Transverse colon (tissue), 4 donors: ENCODE data around the gene MMP11. TPM values are rescaled to one million over a fixed set of nuclear protein-coding genes. Genes with fewer than 3 reads are reported as not detected.

Source experiments
- DNase-seq: peaks from one replicate; pipeline ENCODE4 v3.0.0-alpha.2; 2019
- H3K27ac ChIP-seq, 4 donors: fragments of 200-600 bp; sonication (generic); 2 replicates each; pipeline ENCODE4 v1.5.1; 2016 to 2018; ENCODE audit warnings: inconsistent platforms in 4 of 4
- H3K27me3 ChIP-seq: fragments of 200-600 bp; sonication (generic); 2 replicates; pipeline ENCODE4 v1.5.1; 2017; ENCODE audit warnings: inconsistent platforms
- H3K36me3 ChIP-seq, 4 donors: fragments of 200-600 bp; sonication (generic); 2 replicates each; pipeline ENCODE4 v1.5.1; 2017 to 2019; ENCODE audit warnings: inconsistent platforms in 4 of 4
- H3K4me1 ChIP-seq, 4 donors: fragments of 200-600 bp; sonication (generic); 2 replicates each; pipeline ENCODE4 v1.5.1; 2017 to 2020; ENCODE audit warnings: inconsistent platforms in 4 of 4
- H3K4me3 ChIP-seq, 4 donors: fragments of 200-600 bp; sonication (generic); 1 replicate in 1 of 4; 2 replicates in 3 of 4; pipeline versions ENCODE4 v1.5.1 to v1.6.1; 2017 to 2019; ENCODE audit warnings: inconsistent platforms in 4 of 4
- H3K9me3 ChIP-seq, 2 donors: fragments of 200-600 bp; sonication (generic); 2 replicates each; pipeline ENCODE4 v1.5.1; 2017 to 2019; ENCODE audit warnings: inconsistent platforms in 2 of 2
- CTCF ChIP-seq, 5 experiments: fragments of 200-600 bp in 3 of 5; fragments of 450-650 bp in 2 of 5; sonication (generic) in 3 of 5; IDR thresholded peaks; 1 replicate in 2 of 5; 2 replicates in 3 of 5; pipeline ENCODE4 v1.5.1; 2016 to 2017; ENCODE audit warnings: antibody characterized with exemption in 5 of 5, inconsistent platforms in 3 of 5, mild to moderate bottlenecking in 2 of 5, moderate library complexity in 1 of 5
- EP300 ChIP-seq: sonication (generic); formaldehyde crosslinking; IDR thresholded peaks from one replicate; pipeline ENCODE4 v1.6.1; 2017; ENCODE audit warnings: antibody characterized with exemption, low read depth
- POLR2A ChIP-seq: fragments of 450-650 bp; IDR thresholded peaks from one replicate; pipeline ENCODE4 v1.6.1; 2016; ENCODE audit warnings: antibody characterized with exemption, mild to moderate bottlenecking, moderate library complexity
- POLR2AphosphoS5 ChIP-seq, 3 donors: sonication (generic); formaldehyde crosslinking; IDR thresholded peaks; one replicate each; pipeline ENCODE4 v1.6.1; 2016; ENCODE audit warnings: antibody characterized with exemption in 3 of 3
- WGBS, 2 donors: methylation state at CpG; one replicate each; pipeline ENCODE4 v1.1.5; 2018; ENCODE audit warnings: low coverage in 1 of 2; 5-methylcytosine and 5-hydroxymethylcytosine counted together
- in situ Hi-C, 4 donors: fragments of 200-750 bp; cut with MboI; loops; one replicate each; pipeline versions ENCODE4 v1.15.0 to v1.15.1; 2017; ENCODE audit warnings: low sequenced_read_pairs in 3 of 4, low pct_ligation_motif_present in 1 of 4, low pct_unique_long_range_greater_than_20kb in 1 of 4
- intact Hi-C: fragments of 100-400 bp; cut with DNase I; formaldehyde crosslinking; loops from one replicate; pipeline ENCODE4 v1.15.1; 2023; ENCODE audit warnings: low total_unique reads
- total RNA-seq, 4 donors: library from RNA; depleted of rRNA; stranded (reverse); fragments of >200 nt; gene quantifications; one replicate each; pipeline ENCODE4 v1.1.0, GENCODE V29; 2016

MMP11 gene
- total RNA-seq, 4 donors from 2014 or later: 1.2 to 2.2 (median 1.6) TPM

GRCh38 chr22:23825246-23825905 is 52.7 kb downstream of the MMP11 start:
- Histone ChIP-seq H3K4me1 (peaks cover 0 to 2% (median 0%) of the 10 kb centered on the region in 4 donors), H3K4me3 (no peak overlapping the region)
- intact Hi-C loops: no loop called here

GRCh38 chr22:23826510-23827350 is 54.1 kb downstream of the MMP11 start:
- TF ChIP-seq POLR2AphosphoS5 (IDR thresholded peaks at IDR 0.05) (no peak), CTCF (IDR thresholded peaks at IDR 0.05) (no peak), POLR2A (no peak), EP300 (no peak)
- no peak for DNase-seq
- Histone ChIP-seq H3K27ac (no peak overlapping the region), H3K4me3 (no peak overlapping the region), H3K4me1 (no peaks in the 10 kb centered on the region), H3K36me3 (peaks cover 0 to 53% (median 19%) of the 10 kb centered on the region in 4 donors), H3K9me3 (no peaks in the 10 kb centered on the region), H3K27me3 (no peaks in the 10 kb centered on the region)
- 79% methylated on average over 15 of the region's 15 CpGs; no CpG with 5 or more reads in 1 of the 2 donors for WGBS, 2 donors
- intact Hi-C loops: no loop called here
- in situ Hi-C loops: loop anchor here in 1 of 4 donors (25.0 kb wide), 1 partner anchor 289 kb away; no protein-coding TSS in a partner anchor

More at GRCh38 chr22:23825246-23825905, 52.7 kb downstream of the MMP11 start:
- in situ Hi-C loops: loop anchor here in 1 of 4 donors (25.0 kb wide), 1 partner anchor 288 kb away; no protein-coding TSS in a partner anchor
- TF ChIP-seq POLR2AphosphoS5 (IDR thresholded peaks at IDR 0.05) (no peak), CTCF (IDR thresholded peaks at IDR 0.05) (no peak), EP300 (no peak), POLR2A (no peak)
- no peak for DNase-seq
- WGBS, 2 donors: 95% methylated on average over 12 of the region's 12 CpGs; no CpG with 5 or more reads in 1 of the 2 donors
- H3K27ac ChIP-seq: no peak overlapping the region
- H3K36me3 ChIP-seq: peaks cover 0 to 67% (median 19%) of the 10 kb centered on the region in 4 donors
- H3K27me3 ChIP-seq: no peaks in the 10 kb centered on the region
- no peaks in the 10 kb centered on the region for H3K9me3 ChIP-seq

GRCh38 chr22:23827351-23827995 is 54.8 kb downstream of the MMP11 start:
- no peak overlapping the region for H3K27ac ChIP-seq
- 93% methylated on average over 11 of the region's 11 CpGs; no CpG with 5 or more reads in 1 of the 2 donors for WGBS, 2 donors
- no peak overlapping the region for H3K4me3 ChIP-seq
- no peaks in the 10 kb centered on the region for H3K27me3 ChIP-seq
- intact Hi-C loops: no loop called here
- peaks cover 0 to 47% (median 19%) of the 10 kb centered on the region in 4 donors for H3K36me3 ChIP-seq
- H3K4me1 ChIP-seq: no peaks in the 10 kb centered on the region
- no peaks in the 10 kb centered on the region for H3K9me3 ChIP-seq
- no peak for DNase-seq
- in situ Hi-C loops: loop anchor here in 1 of 4 donors (25.0 kb wide), 1 partner anchor 290 kb away; no protein-coding TSS in a partner anchor
- no peak for TF ChIP-seq POLR2AphosphoS5 (IDR thresholded peaks at IDR 0.05)
- no peak for TF ChIP-seq POLR2A
- TF ChIP-seq CTCF (IDR thresholded peaks at IDR 0.05): no peak
- TF ChIP-seq EP300: no peak
